ENCODE data around the gene SKP1.

SKP1 gene

DNA sequence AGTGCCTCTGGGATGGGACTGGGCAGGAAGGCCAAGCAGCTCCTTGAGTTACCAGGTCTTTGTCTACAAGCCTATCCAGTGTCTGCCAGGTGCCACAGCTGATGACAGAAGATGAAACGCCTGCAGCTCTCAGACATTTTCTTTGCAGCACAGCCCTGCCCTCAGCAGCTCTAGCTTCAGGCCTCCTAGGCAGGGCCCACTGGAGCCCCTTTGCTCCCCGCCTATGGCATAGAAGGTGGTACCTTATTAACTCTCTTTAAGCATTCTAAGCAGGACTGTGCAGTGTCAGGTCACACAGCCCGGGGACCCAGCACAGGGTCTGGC, 1.3 kb upstream of the SKP1 start:
- Mint-ChIP-seq H3K36me3 (ENCODE audit: low read depth) (peaks cover 10% of the 10 kb centered on the region), H3K4me1 (peaks cover 31% of the 10 kb centered on the region), H3K4me3 (peak overlapping the region; percentile 97)

DNA sequence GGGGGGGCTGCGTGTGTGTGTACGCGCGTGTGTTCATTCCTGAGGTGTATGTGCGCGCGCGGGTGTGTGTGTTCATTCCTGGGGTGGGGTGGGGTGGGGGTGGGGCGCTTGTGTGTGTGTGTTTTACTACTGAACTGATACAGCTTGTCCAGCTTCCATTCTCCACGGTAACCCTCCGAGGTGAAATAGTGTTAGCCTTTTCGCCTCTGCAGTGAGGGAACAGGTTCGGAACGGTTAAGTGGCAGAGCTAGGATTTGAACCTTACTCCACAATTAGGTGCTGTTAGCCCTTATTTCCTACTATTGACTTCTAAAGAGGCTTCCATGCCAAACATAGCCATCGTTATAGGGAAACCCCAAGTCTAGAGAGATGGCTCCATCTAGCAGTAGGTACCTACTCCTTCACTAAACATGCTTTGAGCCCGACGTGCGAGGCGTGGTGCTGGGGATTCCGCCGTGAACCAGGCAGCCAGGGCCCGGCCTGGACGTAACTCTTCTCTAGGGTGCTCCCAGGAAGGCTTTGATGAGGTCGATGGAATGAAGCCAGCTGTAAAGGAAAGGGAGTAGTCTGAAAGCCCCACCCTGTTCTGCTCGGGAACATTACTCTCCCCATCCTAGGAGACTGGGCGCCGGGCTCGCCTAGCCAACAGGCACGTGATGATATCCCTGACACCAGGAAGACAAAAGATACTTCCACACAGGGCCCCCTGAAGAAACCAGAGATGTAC, 782 bp upstream of the SKP1 start:
- H3K36me3 Mint-ChIP-seq (ENCODE audit: low read depth), result peaks cover 12% of the 10 kb centered on the region
- TF ChIP-seq, protein P1, sequence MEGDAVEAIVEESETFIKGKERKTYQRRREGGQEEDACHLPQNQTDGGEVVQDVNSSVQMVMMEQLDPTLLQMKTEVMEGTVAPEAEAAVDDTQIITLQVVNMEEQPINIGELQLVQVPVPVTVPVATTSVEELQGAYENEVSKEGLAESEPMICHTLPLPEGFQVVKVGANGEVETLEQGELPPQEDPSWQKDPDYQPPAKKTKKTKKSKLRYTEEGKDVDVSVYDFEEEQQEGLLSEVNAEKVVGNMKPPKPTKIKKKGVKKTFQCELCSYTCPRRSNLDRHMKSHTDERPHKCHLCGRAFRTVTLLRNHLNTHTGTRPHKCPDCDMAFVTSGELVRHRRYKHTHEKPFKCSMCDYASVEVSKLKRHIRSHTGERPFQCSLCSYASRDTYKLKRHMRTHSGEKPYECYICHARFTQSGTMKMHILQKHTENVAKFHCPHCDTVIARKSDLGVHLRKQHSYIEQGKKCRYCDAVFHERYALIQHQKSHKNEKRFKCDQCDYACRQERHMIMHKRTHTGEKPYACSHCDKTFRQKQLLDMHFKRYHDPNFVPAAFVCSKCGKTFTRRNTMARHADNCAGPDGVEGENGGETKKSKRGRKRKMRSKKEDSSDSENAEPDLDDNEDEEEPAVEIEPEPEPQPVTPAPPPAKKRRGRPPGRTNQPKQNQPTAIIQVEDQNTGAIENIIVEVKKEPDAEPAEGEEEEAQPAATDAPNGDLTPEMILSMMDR (IDR thresholded peaks at IDR 0.05), result no peak
- H3K4me1 Mint-ChIP-seq, result peaks cover 32% of the 10 kb centered on the region
- peak overlapping the region; percentile 97 for H3K4me3 Mint-ChIP-seq
- H3K27me3 Mint-ChIP-seq (ENCODE audit: low read depth, poor library complexity), result peaks cover 13% of the 10 kb centered on the region
- peak overlapping the region; percentile 100 for H3K27ac Mint-ChIP-seq
- DNase-seq, result peak; percentile 15
- H3K9me3 Mint-ChIP-seq, result no peaks in the 10 kb centered on the region

More for the DNA sequence above, 1.3 kb upstream of the SKP1 start:
- no peak for DNase-seq
- H3K27ac Mint-ChIP-seq, result peak overlapping the region; percentile 100
- TF ChIP-seq, protein P1 (IDR thresholded peaks at IDR 0.05), result no peak
- H3K9me3 Mint-ChIP-seq, result no peaks in the 10 kb centered on the region
- peaks cover 13% of the 10 kb centered on the region for H3K27me3 Mint-ChIP-seq (ENCODE audit: low read depth, poor library complexity)

DNA sequence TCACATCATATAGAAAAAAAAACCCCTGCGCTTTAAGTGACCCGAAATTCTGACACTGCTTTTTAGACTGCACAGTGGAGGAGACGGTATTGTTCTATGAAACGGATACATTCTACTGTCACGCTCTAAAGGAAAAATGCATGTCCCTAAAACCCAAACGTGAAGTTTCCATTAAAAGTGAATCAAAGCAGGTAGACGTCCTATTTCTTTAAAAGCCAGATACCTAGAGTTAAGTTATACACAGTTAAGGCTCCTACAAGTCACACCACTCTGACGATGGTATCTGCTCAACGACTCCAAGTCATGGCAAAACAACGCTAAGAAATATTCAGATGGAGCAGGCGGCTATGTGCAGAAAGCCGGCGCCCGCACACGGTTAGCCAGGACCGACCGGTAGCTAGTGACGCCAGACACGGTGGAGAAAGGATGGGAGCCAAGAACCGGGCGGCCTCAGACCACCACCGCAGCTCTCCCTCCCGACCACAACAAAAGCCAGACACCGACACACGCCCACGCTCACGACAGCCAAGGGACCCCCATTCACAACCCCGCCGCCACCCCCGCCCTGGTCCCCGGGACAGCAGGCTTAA, 734 bp downstream of the SKP1 start:
- Mint-ChIP-seq H3K4me3 (peak overlapping the region; percentile 97), H3K36me3 (ENCODE audit: low read depth) (peaks cover 28% of the 10 kb centered on the region), H3K27me3 (ENCODE audit: low read depth, poor library complexity) (peaks cover 13% of the 10 kb centered on the region), H3K27ac (peak overlapping the region; percentile 100), H3K4me1 (peaks cover 38% of the 10 kb centered on the region), H3K9me3 (no peaks in the 10 kb centered on the region)
- TF ChIP-seq, protein P1 (IDR thresholded peaks at IDR 0.05), result no peak
- no peak for DNase-seq

DNA sequence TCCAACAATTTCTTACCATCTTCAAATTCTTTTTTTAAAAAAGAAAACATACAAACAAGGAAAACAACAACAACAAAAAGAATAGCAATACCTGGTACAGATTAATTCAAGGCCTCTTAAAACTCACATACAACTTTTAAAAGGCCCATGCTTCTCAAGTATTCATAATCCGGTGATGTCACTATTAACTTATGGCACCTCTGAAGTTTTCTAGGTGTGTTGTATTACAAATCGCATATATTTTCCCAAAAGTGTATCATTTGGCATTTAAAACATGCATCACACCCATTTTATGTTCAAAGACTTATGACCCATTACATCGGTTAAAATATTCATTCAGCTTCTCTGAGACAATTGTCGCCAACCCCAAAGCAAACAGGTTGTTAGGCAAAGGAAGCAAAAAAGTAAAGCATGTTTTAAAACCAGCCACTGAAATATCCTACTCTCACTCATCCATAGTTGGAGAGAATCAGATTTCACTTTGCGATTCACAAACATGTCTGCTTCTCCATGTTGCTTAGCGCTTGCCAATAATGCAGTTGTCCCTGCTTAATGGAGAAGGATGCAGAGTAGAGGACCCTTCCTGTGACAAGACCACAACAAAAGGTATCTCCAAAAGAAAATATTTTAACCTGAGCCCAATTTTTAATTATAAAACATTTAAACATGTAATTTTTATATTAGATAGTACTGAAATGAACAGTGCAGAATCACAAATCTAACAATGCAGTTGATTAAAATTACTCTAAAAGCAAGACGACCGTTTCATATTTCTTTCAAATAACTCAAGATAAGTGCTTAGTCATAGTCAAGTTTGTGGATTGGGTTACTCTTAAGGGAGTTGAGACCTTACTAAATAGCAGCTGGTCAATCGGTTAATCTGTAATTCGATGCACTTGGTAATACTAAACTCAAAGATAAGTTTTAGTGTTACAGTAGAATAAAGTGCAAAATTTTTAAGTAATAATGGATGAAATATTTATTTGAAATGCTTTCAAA, 1.6 kb downstream of the SKP1 start:
- no peak for DNase-seq
- H3K27ac Mint-ChIP-seq, result peak overlapping the region; percentile 68
- peaks cover 36% of the 10 kb centered on the region for H3K36me3 Mint-ChIP-seq (ENCODE audit: low read depth)
- peaks cover 38% of the 10 kb centered on the region for H3K4me1 Mint-ChIP-seq
- H3K9me3 Mint-ChIP-seq, result no peaks in the 10 kb centered on the region
- peaks cover 5% of the 10 kb centered on the region for H3K27me3 Mint-ChIP-seq (ENCODE audit: low read depth, poor library complexity)
- peak overlapping the region; percentile 97 for H3K4me3 Mint-ChIP-seq
- TF ChIP-seq, protein P1 (IDR thresholded peaks at IDR 0.05), result no peak

DNA sequence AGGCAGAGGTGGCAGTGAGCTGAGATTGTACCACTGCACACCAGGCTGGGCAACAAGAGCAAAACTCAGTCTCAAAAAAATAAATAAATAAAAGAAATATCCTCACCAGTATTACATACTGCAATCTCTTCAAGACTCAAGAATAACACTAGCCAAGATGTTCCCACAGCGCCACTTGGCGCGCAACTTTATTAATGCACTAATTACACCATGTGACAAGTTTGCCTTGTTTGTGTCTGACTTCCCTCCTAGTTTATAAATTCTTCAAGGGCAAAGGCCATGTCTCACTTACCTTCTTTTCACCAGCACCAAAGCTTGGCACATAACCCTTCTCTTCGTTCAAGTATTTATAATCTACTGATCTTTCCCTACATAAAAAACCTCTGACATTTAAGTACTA, 4.8 kb downstream of the SKP1 start:
- no peaks in the 10 kb centered on the region for H3K9me3 Mint-ChIP-seq
- H3K27ac Mint-ChIP-seq, result no peak overlapping the region
- no peak overlapping the region for H3K4me3 Mint-ChIP-seq
- peaks cover 29% of the 10 kb centered on the region for H3K4me1 Mint-ChIP-seq
- no peaks in the 10 kb centered on the region for H3K27me3 Mint-ChIP-seq (ENCODE audit: low read depth, poor library complexity)
- TF ChIP-seq, protein P1 (IDR thresholded peaks at IDR 0.05), result no peak
- DNase-seq, result no peak
- H3K36me3 Mint-ChIP-seq (ENCODE audit: low read depth), result peaks cover 61% of the 10 kb centered on the region
